ENCODE results near the gene SOCS1. TPM values are rescaled to one million over a fixed set of nuclear protein-coding genes. Genes with fewer than 3 reads are reported as not detected.

Gene SOCS1
- total RNA-seq, 1 donor from 2014 or later: 6.9 TPM

GRCh38 chr16:11245222-11245737 is 10.7 kb downstream of the SOCS1 start:
- no peak for DNase-seq (ENCODE audit: low spot score)

GRCh38 chr16:11242658-11243057 is 13.3 kb downstream of the SOCS1 start:
- DNase-seq (ENCODE audit: low spot score): no peak

- no peak for DNase-seq (ENCODE audit: low spot score)
Observed at GRCh38 chr16:11241480-11242204, 14.4 kb downstream of the SOCS1 start.

- DNase-seq (ENCODE audit: low spot score): no peak
Observed at GRCh38 chr16:11240636-11241473, 15.1 kb downstream of the SOCS1 start.

- DNase-seq (ENCODE audit: low spot score): no peak
Observed at GRCh38 chr16:11239644-11240632, 16.1 kb downstream of the SOCS1 start.

GRCh38 chr16:11238272-11239202 is 17.5 kb downstream of the SOCS1 start:
- no peak for DNase-seq (ENCODE audit: low spot score)

GRCh38 chr16:11236461-11237254 is 19.3 kb downstream of the SOCS1 start:
- DNase-seq (ENCODE audit: low spot score): no peak

- no peak for DNase-seq (ENCODE audit: low spot score)
Observed at GRCh38 chr16:11235703-11235991, 20.4 kb downstream of the SOCS1 start.

GRCh38 chr16:11234884-11235702 is 20.9 kb downstream of the SOCS1 start:
- DNase-seq (ENCODE audit: low spot score): no peak

GRCh38 chr16:11233727-11234376 is 22.2 kb downstream of the SOCS1 start:
- no peak for DNase-seq (ENCODE audit: low spot score)

GRCh38 chr16:11232852-11233726 is 22.9 kb downstream of the SOCS1 start:
- peak; percentile 70 for DNase-seq (ENCODE audit: low spot score)

GRCh38 chr16:11232302-11232851 is 23.6 kb downstream of the SOCS1 start:
- no peak for DNase-seq (ENCODE audit: low spot score)

GRCh38 chr16:11231367-11231970 is 24.5 kb downstream of the SOCS1 start:
- no peak for DNase-seq (ENCODE audit: low spot score)

GRCh38 chr16:11229906-11230305 is 26.1 kb downstream of the SOCS1 start:
- DNase-seq (ENCODE audit: low spot score): no peak

- no peak for DNase-seq (ENCODE audit: low spot score)
Observed at GRCh38 chr16:11229432-11229831, 26.6 kb downstream of the SOCS1 start.

GRCh38 chr16:11225677-11226549 is 30.1 kb downstream of the SOCS1 start:
- DNase-seq (ENCODE audit: low spot score): no peak

Data from ureter (tissue), 1 donor.